ENCODE measurements around the gene IMPG1. TPM values are rescaled to one million over a fixed set of nuclear protein-coding genes. Genes with fewer than 3 reads are reported as not detected.

Gene IMPG1
- total and polyA plus RNA-seq, 2 of the 8 experiments (the other 6 are each of a cell fraction or from before 2014, with no cell fraction given), result 0.02 TPM; not detected in 1

DNA sequence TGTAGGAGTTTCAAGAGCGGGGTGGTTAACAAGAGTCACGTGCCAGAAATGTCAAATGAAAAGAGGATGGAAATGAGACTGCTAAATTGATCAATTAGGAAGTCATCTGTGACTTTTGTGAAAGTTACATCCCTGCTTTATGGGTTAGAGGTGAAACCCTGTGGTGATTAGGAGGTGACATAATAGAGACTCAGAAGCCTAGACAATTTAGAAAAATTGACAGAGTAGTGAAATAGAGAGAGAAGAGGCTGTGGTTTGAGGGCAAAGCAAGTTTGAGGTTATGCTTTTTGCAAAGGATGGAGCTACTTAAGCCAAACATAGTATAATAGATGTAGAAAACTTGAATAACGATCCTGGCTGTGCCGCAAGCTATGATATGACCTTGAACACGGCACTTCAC lies 71.8 kb downstream of the IMPG1 start (continued):
- no peak for TF ChIP-seq MAFK (IDR thresholded peaks at IDR 0.05; ENCODE audit: low read depth, low read length)
- TF ChIP-seq, protein P1, sequence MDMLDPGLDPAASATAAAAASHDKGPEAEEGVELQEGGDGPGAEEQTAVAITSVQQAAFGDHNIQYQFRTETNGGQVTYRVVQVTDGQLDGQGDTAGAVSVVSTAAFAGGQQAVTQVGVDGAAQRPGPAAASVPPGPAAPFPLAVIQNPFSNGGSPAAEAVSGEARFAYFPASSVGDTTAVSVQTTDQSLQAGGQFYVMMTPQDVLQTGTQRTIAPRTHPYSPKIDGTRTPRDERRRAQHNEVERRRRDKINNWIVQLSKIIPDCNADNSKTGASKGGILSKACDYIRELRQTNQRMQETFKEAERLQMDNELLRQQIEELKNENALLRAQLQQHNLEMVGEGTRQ (IDR thresholded peaks at IDR 0.05; ENCODE audit: low read length), result no peak
